HTERT RPE-1 (cell line): Measurements from ENCODE around the gene DDX51.

Source experiments
- in situ Hi-C: fragments of 300-500 bp; cut with MboI; formaldehyde crosslinking; loops from 4 replicates; pipeline ENCODE4 v1.14.3; 2020; ENCODE audit warnings: low sequenced_read_pairs

Gene DDX51

DNA sequence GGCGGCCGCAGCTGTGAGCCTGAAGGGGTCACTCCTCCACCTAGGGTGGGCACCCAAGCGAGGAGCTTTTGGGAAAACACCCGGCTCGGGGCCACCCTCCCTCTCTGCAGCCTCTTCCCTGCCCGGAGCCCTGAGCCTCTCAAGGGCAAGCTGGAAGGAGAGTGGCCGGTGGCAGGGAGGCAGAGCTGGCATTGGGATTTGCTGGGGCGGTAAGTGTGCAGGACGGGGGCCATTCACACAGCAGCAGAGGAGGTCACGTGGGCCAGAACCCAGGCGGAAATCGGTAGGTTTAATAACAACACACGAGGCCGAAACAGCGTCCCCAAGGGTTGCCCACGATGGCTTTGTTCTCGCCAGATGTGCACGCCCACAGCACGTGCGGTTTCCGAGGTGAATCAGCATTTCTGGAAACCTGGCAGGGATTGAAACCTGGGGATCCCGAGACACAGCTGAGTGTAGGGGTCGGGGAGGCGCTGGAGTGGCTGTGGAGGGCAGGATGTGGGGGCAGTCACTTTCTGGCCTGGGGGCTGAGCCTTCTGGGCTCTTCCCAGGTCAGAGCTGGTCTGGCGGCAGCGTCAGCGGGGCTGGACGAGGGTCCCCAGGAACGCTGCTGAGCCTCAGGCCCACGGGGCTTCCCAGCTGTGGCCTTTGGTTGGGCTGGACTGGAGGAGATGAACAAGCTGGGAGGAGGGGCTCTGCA lies 23.6 kb upstream of the DDX51 start:
- in situ Hi-C loops, result no loop called here

DNA sequence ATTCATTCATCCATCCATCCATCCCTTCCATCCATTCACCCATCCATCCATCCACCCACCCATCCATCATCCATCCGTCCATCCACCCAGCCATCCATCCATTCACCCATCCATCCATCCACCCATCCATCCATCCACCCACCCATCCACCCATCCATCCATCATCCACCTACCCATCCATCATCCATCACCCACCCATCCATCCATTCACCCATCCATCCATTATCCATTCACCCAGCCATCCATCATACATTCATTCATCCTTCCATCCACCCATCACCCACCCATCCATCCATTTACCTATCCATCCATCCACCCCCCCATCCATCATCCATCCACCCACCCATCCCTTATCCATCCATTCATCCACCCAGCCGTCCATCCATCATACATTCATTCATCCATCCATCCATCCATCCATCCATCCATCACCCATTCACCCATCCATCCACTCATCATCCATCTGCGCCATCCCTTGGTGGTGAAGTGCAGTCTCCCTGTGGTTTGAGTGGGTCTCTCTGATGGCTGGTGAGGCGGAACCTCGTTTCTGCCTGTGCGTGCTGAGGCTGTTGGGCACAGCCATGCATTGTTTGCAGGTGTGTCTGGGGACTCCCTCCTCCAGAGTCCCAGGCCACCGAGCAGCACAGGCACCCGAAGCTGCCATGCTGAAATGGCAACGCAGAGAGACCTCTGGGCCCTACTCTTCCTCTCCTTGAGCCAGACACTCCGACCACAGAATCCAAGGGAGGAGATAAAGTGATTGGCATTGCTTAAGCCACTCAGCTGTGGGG lies 22.9 kb upstream of the DDX51 start:
- in situ Hi-C loops, result no loop called here

DNA sequence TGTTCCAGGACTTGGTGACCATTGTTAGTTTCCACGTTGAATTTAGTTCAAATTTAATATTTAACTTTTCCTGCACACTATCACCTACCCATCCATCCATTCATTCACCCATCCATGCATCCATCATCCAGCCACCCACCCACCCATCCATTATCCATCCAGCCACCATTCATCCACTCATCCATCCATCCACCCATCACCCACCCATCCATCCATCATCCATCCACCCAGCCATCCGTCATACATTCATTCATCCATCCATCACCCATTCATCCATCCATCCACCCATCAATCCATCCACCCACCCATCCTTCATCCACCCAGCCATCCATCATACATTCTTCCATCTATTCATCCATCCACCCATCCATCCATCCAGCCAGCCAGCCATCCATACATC lies 22.0 kb upstream of the DDX51 start:
- in situ Hi-C loops, result no loop called here

DNA sequence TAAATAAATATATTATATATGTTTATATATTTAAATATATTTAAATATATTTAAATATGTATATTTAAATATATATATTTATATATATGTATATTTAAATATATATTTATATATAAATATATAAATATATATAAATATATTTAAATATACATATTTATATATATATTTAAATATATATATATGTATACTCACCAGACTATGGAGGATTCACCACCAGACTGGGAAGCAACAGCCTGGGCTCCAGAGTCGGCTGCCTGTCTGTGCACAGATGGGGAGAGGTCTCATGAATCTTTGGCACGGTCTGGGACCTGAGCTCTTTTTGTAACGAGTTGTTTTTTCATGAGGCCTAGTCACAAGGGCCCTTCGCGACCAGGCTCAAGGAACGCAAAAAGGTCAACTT lies 21.5 kb upstream of the DDX51 start:
- in situ Hi-C loops, result no loop called here

DNA sequence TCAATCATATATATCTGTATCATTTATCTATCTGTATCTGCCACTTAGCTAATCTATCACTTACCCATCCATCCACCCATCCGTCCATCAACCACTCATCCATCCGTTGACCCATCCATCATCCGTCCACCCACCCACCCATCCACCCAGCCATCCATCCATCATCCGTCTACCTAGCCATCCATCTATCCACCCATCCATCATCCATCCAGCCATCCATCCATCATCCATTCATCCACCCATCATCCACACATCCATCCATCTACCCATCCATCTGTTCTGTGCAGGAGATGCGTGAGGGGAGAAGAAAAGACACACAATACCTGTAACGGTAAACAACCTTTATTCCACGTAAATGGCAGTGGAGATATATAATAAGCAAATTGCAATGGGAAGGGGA lies 20.3 kb upstream of the DDX51 start:
- in situ Hi-C loops, result no loop called here

DNA sequence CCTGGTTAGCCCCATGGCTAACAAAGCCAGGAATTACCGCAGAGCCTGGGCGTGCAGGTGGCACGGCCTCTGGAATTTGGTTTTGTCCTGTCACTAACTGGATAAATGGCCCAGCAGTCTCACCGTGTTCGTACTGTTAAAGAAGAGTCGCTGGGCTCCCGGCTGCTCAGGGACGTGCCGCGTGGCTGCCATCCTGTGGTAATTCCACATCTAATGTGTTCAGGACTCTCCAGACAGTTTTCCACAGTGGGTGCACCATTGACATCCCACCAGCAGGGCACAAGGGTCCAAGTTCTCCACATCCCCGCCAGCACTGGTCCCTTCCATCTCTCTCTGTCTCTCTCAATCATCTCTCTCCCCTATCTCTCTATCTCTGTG lies 19.8 kb upstream of the DDX51 start:
- in situ Hi-C loops, result no loop called here

DNA sequence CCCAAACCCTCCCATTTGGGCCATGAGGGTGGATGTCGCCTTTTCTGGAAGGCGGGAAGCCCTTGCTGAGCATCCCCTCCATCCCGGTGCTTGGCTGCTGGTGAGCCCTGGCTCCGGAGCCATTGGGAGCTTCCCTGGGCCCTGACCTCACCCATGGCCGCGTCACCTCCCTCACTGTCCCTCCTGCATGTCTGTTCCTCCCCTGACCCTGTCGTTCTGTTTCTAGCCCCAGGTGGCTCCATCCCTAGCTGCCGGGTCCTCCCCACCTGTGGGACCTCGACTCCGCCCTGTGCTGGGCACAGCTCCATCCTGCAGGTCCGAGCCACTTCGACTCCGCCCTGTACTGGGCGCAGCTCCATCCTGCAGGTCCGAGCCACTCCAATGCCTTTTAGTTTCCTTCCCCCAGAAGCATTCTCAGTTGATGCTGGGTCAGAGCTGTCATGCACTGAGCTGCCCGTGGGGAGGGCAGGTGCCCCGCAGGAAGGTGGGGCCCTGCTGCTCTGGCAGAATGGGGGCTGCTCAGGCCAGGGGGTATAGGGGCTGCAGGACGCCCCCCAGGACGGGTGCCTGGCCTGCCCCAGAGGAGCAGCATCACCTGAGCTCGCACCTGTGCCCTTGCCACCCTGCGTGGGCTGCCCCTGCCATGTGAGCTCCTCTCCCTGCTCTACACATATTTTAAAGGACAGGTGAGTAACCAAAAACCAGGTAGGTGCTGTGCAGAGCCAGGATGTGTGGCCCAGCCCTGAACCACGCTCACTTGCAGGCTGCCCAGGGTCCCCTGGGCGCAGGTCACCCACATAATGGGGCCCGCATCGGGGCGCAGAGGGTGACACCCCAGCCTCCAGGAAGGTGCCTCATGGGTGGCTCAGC lies 19.2 kb upstream of the DDX51 start:
- in situ Hi-C loops, result no loop called here

DNA sequence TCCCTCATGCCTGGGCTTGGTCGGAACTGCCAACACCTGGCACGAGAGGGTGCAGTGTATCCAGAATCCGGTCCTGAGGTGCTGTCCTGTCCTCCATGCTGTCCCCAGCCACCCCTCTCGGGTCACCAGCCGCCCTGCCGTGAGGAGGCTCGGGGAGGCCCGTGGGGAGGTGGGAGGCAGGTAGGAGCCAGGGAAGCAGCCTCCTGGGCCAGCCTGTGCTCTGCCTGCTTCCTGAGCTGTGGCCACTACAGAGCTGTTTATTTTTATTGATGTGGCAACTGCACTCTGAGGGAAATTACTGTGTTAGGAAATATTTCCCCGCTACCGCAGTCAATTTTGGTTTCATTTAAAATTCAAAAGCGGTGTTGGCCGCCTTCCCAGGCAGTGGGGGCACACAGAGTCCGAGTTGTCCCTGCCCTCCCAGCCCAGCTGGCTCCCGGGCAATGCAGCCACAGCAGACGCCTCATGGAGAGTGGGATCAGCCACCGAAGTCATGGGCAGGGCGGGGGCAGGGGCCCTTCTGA lies 18.5 kb upstream of the DDX51 start:
- in situ Hi-C loops, result no loop called here

DNA sequence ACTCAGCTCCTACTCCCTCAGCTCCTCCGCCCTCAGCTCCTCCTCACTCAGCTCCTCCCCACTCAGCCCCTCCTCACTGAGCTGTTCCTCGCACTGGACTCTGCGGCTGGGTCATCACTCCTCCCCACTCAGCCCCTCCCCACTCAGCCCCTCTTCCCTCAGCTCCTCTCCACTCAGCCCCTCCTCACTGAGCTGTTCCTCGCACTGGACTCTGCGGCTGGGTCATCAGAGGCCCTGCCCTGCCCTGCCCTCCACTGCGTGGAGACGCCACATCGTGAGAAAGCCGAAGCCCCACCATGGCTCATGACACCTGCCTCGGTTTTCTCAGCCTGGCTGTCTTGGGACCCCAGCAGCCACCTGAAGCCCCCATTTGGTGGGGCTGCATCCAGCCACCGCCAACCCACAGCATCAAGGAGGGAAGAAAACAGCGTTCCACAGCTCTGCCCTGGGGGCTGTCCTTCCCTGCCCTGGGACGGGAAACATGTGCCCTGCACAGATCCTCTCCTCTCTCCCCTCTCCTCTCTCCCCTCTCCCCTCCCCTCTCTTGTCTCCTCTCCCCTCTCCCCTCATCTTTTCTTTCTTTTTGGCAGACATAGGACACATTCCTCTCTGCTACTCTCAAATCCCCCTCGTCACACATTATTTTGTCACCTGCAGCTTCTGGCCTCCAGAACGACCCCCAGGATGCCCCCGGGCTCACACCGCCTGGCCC lies 17.8 kb upstream of the DDX51 start:
- in situ Hi-C loops, result no loop called here

DNA sequence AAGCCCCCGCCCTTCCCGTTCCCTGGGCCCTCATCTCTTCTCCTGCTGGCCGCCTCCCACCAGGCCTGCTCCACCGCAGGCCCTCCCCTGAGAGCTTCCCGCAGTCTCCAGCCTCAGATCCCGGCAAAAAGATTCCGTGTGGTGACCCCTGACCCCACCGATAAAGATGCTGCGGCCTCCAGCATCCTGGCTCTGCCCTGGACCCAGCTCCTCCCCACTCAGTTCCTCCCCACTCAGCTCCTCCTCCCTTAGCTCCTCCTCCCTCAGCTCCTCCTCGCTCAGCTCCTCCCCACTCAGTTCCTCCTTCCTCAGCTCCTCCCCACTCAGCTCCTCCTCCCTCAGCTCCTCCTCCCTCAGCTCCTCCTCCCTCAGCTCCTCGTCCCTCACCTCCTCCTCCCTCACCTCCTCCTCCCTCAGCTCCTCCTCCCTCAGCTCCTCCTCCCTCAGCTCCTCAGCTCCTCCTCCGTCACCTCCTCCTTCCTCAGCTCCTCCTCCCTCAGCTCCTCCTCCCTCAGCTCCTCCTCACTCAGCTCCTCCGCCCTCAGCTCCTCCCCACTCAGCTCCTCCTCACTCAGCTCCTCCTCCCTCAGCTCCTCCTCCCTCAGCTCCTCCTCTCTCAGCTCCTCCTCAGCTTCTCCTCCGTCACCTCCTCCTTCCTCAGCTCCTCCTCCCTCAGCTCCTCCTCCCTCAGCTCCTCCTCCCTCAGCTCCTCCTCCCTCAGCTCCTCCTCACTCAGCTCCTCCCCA lies 17.1 kb upstream of the DDX51 start:
- in situ Hi-C loops, result no loop called here

DNA sequence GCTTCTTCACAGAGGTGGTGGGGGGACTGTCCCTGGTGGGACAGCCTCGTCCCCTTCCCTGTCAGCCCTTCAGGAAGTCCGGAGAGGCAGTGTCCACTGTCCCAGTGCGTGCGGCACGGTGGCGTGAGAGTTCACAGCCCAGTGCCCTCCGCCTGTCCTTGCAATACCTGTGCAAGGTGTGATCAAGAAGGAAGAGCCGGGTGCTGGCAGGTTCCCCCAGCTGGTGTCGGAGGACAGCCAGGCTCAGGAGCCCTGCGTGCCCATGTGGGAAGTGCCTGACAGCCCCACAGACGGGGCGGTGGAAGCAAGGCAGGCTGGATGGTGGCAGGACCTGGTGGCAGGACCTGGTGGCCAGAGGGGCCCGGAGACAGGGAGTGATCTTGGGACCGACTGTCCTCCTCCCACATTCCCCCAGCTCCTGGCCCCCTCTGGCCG lies 16.5 kb upstream of the DDX51 start:
- in situ Hi-C loops, result no loop called here

DNA sequence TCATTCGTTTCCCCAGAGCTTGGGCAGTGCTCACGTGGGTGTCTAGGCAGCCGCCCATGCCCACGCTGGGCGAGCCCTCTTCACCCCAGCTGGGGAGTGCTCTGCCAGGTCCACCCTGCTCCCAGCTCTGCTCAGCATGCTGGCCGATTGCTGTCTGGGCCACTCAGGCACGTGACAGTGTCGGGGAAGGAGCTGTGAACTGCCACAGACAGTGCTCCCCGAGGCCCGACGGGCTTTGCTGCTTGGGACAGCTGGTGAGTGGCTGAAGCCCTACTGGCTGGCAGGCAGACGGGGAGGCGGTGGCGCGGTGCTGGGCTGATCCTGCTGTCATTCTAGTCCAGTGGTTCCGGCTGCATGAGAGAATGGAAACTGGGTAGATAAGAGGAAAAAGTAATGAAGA lies 15.9 kb upstream of the DDX51 start:
- in situ Hi-C loops, result no loop called here

DNA sequence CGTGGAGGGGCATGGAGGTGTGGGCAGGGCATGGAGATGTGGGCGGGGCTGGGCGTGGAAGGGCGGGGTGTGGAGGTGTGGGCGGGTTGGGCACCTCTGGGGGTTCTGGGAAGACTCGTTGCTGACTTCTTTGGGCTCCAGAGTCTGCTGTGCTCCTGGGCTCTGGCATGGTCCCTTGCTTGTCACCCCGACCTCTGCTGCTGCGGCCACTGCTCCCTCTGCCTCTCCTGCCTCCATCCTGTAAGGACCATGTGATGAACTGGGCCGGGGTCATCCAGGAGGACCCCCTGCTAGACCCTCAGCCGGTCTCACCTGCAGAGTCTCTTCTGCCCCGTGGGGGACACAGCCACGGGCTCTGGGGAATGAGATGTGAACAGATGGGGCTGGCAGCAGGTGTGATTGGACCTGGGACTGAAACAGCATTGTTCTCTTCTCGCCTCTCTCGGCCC lies 15.5 kb upstream of the DDX51 start:
- in situ Hi-C loops, result no loop called here

DNA sequence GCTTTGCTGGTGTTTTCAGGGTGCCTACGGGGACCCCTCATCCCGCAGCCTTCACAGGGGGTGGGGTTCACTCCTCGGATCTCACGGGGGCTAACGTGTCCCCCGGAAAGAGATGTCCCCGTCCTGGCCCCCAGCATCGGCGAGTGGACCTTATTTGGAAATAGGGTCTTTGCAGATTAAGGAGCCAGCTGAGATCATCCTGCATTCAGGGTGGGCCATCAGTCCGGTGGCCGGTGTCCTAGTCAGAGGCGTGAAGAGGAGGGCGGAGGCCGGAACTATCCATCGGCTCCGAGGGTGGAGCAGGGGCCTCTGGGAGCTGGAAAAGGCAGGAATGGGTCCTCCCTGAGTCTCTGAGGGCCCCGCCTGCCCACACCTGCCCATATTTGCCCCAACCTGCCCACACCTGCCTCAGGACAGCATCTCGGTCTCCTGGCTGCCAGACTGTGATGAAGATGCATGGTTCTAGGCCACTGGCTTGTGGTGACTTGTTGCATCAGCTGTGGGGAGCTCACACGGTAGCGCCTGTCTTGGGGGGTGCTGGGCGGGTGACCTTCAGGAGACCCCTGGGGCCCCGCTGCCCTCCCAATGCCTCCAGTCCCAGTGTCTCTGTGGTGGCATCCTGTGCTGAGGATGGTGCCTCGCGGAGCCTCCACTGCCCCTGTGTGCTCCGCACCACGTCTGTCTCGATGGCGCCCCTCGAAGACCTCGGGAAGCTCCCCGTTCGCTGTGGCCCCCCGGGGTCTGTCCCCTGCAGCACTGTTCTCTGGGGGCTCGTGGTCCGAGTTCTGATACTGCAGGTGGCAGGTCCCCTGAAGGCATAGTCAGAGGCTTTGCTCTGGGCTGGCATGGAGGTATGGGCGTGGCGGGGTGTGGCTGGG lies 14.8 kb upstream of the DDX51 start:
- in situ Hi-C loops, result no loop called here

DNA sequence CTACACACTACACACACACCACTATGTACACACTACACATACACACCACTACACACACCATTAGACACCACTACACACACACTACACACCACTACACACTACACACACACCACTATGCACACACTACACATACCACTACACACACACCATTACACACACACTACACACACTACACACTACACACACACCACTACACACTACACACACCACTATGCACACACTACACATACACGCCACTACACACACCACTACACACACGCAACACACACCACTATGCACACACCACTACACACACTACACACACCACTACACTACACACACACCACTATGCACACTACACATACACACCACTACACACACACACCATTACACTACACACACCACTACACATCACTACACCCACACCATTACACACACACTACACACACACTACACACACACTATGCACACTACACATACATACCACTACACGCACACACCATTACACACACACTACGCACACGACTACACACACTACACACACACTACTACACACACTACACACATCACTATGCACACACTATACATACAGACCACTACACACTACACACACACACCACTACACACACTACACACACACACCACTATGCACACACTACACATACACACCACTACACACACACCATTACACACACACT lies 13.8 kb upstream of the DDX51 start:
- in situ Hi-C loops, result no loop called here

DNA sequence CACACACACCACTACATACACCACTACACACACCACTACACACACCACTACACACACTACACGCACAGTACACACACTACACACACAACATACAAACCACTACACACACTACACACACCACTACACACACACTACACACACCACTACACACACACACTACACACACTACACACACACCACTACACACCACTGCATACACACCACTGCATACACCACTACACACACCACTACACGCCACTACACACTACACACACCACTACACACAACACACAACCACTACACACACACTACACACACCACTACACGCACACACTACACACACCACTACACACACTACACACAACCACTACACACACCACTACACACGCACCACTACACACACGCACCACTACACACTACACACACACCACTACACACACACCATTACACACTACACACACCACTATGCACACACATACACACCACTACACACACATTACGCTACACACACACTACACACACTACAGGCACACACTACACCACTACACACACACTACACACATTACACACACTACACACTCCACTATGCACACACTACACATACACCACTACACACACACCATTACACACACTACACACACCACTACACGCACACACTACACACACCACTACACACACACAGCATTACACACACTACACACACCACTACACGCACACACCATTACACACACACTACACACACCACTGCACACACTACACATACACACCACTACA lies 12.6 kb upstream of the DDX51 start:
- in situ Hi-C loops, result no loop called here

DNA sequence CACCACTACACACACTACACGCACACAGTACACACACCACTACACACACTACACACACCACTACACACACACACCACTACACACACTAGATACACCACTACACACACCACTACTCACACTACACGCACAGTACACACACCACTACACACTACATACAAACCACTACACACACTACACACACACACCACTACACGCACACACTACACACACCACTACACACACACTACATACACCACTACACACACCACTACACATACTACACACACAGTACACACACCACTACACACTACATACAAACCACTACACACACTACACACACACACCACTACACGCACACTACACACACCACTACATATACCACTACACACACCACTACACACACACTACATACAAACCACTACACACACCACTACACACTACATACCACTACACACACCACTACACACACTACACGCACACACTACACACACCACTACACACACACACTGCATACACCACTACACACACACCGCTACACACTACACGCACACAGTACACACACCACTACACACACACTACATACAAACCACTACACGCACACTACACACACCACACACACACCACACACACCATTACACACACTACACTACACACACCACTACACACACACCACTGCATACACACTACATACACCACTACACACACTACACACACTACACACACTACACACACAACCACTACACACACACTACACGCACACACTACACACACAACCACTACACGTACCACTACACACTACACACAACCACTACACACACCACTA lies 11.9 kb upstream of the DDX51 start:
- in situ Hi-C loops, result no loop called here
